HG03159 (cell line): ENCODE data around the gene OTP.

ENCODE experiments used
- ATAC-seq: cut with Tn5 transposase; IDR thresholded peaks from one replicate; pipeline ENCODE4 v1.9.1; 2021; ENCODE audit warnings: mild to moderate bottlenecking, moderate library complexity; ENCODE audit not compliant: unreplicated experiment

OTP gene

DNA sequence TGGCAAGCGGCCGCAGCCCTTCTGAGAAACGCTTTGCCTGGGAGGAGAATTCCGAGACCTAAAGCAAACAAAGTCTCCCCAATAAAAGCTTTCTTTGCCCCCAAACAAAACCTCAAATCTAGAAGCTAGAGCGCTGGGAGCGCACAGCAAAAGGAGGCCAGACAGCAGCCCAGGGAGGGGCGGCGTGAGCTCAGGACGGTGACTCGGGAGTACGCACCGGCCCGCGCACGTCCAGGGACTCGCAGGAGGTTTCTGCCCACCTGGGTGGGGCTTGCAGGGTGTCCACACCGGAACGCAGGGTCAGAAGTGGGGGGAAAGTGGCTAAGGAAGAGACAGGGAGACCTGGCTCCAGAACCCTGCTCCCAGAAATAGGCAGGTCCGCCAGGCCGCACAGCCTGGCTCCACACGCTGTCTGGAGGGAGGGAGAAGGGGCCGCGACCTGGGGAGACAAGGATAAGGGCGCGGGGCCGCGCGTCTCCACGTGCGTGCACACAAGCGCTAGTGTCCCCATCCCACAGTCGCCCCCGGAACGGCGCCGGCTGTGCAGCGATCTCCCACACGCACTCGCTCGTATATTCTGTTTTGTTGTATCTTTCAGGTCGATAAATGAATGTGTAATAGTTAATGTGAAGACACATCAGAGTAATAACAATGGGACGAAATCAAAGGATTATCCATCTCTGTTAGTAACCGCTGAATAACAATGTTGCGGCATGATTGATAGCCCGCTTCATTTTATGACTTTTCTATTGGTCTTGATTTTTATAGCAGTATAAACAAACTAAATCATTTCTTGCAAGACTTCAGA is 2.3 kb upstream of the OTP start:
- no peak for ATAC-seq

DNA sequence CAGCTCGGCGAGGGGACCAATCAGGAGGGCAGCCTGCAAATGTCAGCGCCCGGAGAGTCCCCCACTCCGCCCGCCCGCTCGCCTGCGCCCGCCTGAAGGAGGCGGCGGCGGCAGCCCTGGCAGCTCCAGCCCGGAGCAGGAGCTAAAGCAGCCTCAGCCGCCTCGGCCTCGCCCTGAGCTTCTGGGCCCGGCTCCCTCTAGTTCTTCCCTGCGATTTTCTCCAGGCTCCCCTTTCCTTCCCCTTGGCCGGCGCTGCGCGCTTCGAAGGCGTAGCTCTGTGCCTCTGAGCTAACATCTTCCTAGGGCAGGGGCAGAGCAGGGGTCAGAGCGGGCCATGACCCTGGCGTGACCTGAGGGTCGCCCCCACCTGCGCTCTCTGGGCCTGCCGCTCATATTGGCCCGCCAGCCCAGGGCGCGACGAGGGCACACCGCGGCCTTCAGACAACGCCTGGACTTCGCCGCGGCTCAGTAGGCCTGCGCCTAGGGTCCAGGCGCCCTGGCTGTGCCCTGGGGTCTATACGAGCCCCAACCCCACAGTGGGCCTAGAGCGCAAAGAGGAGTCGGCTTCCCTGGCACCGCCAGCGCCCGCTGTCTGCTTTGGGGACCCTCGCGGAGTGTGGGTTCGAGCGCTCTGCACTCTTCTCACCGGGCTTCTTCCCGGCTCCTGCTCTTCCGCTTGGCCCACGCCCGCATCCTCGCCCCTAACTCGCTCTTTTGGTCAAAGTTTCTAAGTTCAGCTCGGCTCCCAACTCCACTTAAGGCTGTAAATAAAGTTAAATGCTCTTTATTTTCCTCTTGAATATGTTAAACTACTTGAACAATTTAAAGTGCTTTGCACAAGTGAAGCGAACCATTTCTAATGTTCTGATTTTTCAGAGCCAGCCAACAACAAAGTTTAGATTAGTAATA is 504 bp upstream of the OTP start:
- ATAC-seq, result no peak

DNA sequence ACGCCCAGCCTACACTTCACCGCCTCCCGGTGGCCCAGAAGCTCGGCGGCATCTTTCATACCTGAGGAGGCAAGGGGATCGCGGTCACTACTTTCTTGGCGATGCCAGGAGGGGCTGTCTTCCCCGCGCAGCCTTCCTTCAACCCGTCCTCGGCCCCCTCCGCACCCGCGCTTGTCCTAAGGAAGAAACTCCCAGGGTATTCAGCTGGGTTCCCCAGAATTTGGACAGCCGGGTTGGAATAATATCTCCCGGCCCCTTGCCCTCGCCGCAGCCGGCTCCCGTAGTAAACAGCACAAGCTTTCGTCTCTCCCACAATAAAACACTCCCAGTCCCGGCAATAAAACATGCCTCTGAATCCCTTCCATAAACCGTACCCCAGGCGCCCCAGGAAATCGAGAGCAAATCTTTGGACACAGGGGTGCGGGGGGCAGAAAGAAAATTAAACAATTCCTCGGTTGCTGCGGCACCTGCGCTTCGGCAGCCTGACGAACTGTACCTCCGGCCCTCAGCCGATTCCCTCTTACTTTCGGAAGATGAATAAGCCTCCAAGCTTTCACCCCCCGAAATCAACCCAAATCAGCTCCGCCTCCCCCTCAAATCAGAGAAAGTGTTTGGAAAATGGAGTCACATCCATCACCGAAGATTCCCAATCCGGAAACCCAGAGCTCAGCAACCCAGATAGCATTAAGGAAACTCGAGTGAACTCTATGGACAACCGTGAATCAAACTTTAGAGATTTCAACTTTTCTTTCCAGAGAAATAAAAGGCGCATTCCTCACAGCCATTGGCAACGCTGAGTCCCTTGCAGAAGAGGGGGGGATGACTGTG is 1.1 kb downstream of the OTP start:
- no peak for ATAC-seq

DNA sequence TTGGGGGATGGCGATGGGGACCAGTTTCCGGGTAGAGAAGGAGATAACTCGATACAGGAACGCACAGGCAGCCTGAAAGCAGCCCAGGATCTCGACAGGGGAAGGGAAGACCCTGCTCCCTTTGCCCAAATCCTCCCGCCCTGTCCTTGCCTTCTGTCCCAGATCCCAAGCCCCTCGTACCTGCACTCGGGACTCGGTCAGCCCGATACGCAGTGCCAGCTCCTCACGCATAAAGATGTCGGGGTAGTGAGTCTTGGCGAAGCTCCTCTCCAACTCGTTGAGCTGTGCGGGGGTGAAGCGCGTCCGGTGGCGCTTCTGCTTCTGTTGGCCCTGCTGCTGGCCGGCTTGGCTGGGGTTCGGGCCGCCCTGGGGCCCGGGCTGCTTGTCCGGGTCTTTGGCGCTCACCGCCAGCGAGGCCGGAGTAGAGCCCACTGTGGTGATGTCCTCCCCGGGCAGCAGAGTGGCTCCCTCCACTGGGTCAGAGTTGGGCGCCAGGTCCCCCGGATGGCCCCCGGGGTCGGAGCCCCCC is 1.8 kb downstream of the OTP start:
- no peak for ATAC-seq

DNA sequence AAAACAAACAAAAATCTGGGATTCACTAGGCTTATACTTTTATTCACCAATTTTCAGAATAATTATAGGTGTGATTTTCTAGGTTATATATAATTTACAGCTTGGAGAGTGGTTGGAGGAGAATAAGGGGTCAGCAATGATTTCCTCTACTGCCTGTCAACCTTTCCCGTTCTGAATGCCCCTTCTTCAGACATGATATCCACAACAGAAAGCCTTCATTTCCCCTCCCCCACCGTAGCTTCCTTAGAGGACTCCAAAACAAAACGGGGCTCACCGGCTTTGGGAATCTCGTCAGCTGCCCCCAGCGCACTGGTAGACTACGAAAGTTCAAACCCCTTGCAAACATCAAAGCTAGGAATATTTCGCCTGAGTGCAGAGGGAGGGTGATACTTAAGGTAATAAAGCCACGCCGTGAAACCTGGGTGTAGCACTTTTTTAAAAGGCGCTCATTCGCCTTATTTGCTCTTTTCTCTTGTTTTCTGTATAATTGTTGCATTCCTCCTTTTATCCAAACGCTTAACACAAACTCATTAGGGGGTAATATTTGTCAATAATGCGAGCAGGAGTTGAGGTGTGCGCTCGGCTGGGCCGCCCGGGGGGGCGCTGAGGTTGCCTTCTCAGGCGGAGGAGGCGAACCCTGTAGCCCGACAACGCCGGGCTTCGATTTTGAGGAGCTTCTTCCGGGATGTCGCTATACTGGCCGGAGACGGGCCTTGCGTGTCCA is 2.4 kb downstream of the OTP start:
- no peak for ATAC-seq

DNA sequence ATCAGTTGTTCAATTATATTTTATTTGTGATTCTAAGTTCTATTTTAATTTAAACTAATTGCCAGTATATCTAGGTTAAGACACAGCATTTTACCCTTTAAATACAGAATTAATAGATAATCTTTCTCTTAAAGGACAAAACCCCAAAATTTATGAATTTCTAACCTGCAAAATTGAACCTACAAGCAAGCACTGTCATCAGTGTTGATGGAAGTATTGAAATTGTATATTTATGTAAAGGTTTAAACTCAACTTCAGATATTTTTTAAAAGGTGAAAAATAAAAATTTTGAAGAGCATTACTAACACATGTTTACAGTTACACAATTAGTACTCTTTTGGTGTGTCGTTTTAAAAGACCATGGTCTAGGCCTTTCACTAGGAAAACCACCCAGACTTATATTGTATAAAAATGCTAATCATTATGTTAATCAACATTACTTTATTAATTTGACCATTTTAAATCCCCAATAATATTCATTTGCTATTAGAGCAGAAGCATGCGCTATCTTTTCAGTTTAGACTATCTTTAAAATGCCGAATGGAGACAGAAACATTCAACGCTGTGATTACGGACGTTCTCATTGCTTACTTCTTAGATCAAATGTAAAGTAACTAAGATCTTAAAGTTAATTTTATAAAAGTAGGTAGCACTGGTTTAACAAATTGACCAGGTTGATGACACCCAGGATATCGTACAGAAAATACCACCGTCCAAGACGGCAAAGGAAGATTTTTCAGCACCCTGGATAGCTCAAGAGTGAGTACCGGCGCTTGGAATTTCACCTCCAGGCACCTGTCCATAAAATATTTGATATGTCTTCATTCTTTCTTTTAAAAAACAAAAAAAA is 3.2 kb downstream of the OTP start:
- ATAC-seq, result no peak

DNA sequence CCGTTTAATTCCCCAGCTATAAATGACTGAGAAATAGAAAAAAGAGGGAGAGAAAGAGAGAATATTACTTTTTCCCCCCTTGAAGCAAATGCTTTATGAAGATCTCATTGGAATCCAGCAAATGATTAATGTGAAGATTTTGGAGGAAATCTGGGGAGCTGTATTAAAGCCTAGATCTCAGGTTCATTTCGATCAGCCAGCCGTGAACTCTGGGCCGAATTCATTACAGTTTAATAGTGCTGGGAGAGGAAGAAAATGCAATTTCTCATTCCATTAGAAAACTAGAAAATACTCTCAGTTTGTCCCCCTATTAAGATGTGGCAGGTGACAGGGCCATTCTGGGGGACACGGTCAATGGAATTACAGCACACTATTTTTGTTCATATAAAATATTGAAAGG is 4.8 kb downstream of the OTP start:
- ATAC-seq, result no peak

DNA sequence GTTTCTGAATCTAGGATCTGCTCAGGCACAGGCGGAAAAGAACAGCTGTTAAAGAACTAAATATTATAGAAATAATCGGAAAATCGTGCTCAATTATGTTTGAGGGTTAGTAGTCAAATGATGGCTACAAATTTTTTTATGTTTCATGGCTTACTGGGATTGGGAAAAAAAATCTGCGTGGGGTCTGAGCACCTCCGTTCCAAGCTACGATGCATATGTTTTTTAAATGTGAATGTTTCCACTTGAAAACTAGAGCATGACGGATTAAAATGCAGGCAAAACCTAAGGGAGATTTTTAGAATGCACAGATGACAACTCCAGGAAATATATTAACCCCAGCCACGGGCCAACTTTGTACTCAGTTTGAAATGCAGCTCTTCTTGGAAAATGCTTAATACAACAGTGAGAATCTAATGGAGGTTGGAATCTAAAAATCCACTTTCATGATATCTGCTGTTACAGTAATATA is 5.3 kb downstream of the OTP start:
- no peak for ATAC-seq

DNA sequence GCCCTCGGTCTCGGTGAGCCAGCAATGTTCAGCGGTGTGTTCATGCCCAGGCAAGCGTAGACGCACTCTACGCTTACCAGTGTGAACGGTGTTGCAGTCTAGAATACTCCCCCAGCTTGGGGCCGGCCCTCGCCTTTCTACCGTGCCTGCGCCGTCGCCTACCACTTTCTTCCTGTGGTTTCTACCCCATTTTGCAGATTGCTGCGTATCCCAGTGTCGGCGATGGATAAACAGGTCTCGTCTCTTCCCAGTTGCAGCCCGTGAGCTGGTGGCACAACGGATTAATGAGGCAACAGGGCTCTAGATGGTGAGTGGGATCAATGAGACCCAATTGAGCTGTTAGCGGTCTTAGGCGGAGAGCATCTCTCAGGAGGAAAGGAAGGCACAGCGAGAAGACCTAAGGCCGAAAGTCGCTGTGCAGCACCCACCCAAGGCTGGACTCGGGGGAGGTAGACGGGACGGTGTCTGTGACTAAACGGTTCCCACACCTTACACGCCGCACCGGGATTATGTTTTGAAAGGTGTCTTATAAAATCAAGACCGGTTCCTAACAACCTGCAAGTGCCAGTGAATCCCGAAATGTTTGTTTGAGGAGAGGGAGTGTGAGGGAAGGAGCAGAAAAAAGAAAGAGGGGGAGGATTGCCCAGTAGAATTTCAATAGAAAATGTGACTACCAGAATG is 5.8 kb downstream of the OTP start:
- ATAC-seq, result no peak

DNA sequence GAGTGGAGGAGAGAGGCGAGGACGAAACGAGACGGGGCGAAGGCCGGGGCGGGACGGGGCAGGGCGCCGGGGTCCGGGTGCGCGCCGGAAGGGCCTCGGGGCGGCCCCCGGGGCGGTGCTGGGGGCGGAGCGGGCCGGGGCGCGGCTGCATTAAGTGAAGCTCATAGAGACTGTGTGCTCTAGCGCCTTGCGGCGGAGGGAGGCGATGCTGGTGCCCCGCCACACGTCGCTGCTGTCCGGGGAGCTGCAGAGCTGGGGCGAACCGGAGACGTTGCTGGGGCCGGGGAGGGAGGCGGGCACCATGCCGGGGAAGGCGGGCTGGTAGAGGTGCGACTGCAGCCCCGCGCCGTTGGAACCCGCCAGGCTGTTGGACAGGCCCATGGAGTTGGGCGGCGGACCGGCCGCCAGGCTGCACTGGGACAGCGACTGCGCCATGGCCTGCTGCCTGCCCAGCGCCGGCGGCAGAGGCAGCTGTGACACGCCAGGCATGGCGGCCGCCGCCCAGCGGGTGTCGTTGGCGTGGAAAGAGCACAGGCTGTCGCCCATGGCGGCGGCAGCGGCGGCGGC is 8.3 kb downstream of the OTP start:
- ATAC-seq, result peak; percentile 93

DNA sequence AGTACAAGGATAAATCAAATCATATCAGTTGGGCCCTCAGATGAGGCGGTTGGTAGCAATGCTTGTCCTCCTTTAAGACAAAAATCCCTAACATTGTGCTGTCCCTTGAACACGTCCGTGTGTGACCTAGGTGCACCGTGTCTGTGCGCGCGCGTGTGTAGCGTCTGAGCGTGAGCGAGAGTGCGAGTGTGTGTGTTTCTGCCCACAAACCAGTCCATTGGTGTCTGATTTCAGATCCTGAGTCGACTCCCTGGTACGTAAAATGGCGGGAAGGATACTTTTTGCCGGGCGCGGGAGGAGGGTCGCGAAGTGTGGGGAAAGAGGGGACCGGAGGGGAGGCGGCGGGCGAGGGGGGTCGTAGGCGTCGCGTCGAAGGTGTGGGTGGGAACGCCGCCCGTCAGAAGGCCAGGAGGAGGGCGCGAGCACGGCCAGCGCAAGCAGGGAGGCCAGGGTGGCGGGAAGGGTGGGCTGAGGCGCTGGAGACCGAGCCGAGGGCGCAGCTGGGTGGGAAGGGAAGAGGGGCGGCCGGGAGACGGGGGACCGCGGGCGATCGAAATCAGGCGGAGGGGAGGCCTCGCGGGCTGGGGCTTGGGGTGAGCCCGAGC is 8.9 kb downstream of the OTP start:
- no peak for ATAC-seq

DNA sequence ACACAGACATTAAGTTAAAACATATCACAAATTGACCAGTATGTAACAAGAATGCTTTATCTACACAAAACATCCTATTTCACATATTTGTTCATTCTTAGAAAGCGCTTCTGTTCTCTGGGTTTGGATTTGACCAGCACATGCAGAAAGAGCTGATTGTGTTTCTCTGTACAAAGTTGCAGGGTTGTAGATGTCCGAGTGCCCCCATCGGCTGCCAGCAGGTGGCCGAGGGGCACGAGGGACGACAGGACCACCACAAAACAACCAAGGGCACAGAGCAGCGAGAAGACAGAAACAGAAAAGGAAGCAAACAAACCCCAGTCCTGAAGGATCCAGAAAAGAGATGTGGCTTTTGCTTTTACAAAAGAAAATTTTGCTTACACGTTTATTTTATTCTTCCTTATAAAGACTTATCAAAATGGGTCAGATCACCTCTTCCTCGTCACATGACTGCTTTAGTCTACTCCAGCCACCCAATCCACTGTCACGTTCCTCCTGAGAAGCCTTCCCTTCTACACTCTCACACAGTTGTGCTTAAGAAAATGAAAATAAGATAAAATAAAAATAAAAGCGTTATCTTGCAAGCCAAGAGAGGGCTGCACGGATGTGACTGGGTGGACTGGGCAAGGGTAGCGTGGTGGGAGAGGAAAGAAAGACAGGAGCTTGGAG is 9.5 kb downstream of the OTP start:
- no peak for ATAC-seq

DNA sequence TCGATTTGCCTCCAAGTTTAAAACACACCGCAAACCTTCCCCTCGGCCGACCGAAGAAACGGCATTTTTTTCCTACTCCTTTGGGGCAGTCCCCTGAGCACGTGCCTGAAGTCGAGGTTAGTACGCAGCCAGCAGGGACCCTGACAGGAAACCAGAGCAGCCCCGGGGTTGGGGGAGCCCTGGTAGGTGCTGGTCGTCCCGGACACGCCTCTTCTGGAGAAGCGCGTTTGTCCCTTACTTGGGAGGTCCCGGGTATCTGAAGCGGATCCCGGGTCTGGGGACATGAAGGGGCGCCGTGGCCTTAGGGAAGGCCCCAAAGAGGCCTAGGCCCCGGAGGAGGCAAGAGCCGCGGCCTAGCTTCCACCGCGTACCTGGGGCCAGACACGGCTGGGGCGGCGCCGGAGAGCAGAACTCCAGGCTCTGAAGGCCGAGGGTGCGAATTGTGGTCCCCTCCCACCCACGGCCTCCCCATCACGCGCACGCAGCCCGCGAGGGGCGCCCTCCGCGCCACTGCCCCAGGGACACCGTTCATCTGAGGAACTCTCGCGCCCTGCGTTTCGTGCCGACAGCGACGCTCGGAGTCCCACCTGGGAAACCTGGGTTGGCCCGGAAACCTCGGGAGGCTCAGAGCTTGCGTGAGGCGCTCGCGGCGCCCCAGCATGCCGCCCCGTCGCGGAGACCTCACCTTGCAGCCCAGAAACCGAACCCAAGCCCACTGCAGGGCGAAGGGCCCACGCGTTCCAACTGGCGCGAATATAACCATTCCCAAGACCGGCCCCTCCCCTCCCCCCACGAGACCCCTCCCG is 10.4 kb downstream of the OTP start:
- ATAC-seq, result no peak

DNA sequence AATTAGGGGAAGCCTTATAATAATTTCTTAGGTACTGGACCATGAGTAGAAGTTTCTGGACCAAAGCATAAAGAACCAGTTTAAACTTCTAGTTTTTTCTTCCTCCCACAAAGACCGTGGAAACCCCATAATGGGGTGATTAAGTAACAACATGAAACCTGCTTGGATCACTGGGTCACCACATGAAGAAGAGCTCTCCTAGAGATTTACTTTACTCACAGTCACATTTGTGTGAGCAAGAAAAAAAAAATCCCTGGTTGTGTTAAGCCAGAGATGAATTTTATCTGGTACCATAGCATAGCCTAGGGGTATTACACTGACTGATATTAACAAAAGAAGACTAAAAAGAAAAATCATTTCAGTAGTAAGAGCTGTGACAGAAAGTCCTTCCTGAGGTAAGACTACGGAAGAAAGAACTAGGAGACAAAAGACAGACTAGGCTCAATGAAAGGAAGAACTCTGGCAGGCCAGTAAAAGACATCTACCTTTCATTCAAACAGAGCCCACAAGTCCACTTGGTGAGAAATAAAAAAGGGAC is 15.2 kb downstream of the OTP start:
- no peak for ATAC-seq

DNA sequence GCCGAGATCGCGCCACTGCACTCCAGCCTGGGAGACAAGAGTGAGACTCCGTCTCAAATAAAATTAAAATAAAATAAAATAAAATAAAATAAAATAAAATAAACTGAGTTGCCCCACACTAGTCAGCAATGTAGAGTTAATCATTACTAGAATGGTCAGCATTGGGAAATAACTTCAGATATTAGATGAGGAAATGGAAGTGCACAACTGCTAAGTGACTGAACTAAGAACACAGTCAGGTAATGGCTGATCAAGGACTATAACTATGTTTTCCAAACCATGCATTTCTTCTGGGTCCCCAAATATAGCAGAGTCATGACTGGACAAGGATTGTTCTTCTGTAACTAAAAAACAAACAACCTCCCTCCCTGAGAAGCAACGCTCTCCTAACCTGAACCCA is 17.1 kb downstream of the OTP start:
- no peak for ATAC-seq

DNA sequence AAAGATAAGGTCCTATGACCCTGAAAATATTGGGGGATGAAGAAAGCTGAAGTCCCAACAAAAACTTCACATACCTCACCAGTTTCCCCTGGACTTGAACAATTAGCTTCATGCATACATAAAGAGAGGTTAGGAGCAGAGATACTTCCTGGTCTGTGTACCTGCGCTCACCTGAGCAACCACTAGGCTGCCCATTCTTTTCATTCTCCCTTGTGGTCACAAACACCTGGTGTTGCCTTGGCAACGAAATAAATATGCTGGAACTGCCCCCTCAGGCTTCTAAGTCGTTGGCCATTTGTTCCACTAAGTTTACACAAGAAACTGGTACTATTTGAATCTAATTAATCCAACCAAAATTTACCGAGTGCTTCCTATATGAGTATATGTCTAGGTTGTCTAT is 18.1 kb downstream of the OTP start:
- ATAC-seq, result no peak
